HPDE6-E6E7 (cell line): ENCODE measurements around the gene RALGPS1.
A peak's percentile ranks its signal among the peaks of the same experiment; 100 is the strongest.

ENCODE experiments used
- DNase-seq: peaks from one replicate; pipeline ENCODE4 v3.0.0; 2011; ENCODE audit warnings: missing footprints; ENCODE audit errors: extremely low spot score

Gene RALGPS1

GRCh38 chr9:126955811-126956210 lies 41.2 kb downstream of the RALGPS1 start:
- no peak for DNase-seq

DNA sequence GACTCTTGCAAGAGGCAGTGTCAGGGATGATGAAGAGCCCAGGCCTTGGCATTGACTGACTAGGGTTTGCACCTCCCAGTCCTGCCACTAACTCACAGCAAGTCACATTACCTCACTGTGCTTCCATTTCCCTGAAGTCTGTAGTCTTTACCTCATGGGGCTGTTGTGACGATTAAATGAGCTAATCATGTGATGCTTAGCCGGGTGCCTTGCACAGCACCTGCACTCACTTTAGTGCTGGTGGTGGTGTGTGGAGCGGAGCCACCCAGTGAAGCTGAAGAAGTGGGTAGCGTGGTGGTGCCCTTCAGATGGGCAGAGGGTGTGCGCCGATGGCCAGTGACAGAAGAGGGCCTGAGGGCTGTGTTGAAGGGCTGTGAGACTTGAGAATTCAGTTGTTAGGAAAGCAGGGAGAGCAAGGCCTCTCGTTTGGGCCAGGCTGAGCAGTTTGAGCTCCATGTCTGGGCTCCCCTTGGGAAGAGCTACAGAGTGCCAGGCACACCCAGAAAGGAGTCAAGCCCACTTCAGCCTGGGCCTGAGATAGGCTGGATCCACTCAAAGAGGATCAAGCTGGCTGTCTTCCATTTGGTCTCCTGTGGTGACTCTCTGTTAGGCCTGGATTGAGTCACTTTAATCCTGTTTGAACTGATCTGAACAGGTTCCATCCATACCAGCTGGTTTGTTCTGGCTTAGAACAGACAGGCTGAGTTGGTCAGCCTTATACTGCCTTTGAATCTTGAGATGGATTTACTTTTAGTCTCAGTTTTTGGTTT lies 42.5 kb downstream of the RALGPS1 start:
- peak; percentile 63 for DNase-seq

DNA sequence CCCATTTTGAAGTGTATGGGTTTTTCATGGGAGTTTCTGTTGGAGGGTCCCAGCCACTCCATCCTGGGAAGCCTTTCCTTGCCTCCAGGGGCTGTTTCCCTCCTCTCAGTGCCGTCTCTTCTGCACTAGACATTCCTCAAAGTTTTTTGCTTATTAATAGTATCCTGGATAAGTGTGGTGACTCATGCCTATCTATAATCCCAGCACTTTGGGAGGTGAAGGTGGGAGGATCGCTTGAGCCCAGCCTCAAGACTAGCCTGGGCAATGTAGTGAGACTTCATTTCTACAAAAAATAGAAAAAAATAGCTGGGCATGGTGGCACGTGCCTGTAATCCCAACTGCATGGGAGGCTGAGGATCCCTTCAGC lies 43.1 kb downstream of the RALGPS1 start:
- DNase-seq, result no peak

DNA sequence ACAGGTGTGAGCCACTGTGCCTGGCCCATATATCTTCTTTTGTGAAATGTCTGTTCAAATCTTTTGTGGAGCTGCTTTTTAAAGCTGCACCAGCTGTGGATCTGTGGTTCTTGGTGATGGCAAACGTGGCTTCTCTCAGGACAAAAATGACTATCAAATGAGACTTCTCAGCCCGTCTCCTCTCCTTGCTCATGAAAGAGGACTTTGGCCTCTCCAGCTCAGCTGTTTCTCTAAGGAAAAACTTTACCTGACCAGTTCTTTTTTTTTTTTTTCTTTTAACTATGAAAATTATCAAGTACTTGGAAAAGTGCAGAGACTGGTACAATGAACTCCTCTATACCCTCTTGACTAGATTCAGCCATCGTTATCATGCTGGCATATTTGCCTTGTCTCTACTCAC lies 44.8 kb downstream of the RALGPS1 start:
- DNase-seq, result no peak

GRCh38 chr9:126959917-126960316 lies 45.3 kb downstream of the RALGPS1 start:
- no peak for DNase-seq

GRCh38 chr9:126962336-126962735 lies 47.8 kb downstream of the RALGPS1 start:
- no peak for DNase-seq

- DNase-seq, result no peak
Observed at GRCh38 chr9:126965077-126965476, 50.5 kb downstream of the RALGPS1 start.

GRCh38 chr9:126965541-126966428 lies 51.2 kb downstream of the RALGPS1 start:
- peak; percentile 71 for DNase-seq

DNA sequence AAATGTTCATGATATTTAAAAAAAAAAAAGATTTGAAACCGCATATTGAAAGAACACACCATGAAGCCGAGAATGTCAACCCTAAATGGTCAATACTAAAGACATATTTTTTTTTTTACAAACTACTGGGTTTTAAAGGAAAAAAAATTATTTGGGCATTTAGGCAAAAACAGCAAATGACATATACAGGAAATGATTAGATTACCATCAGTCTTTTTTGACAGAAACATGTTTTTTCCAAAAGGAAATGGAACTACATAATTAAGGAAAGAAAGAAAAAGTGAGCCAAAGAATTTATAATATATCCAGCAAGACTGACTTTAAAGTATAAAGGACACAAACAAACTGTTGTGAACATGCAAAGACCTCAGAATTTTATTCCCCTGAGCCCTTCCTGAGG lies 56.7 kb downstream of the RALGPS1 start:
- DNase-seq, result no peak

GRCh38 chr9:126973651-126974529 lies 59.3 kb downstream of the RALGPS1 start:
- DNase-seq, result no peak

GRCh38 chr9:126974594-126974993 lies 60.0 kb downstream of the RALGPS1 start:
- DNase-seq, result no peak

GRCh38 chr9:126975327-126976220 lies 61.0 kb downstream of the RALGPS1 start:
- DNase-seq, result no peak

GRCh38 chr9:126979461-126979860 lies 64.9 kb downstream of the RALGPS1 start:
- no peak for DNase-seq

- DNase-seq, result no peak
Observed at GRCh38 chr9:126980231-126980630, 65.6 kb downstream of the RALGPS1 start.

DNA sequence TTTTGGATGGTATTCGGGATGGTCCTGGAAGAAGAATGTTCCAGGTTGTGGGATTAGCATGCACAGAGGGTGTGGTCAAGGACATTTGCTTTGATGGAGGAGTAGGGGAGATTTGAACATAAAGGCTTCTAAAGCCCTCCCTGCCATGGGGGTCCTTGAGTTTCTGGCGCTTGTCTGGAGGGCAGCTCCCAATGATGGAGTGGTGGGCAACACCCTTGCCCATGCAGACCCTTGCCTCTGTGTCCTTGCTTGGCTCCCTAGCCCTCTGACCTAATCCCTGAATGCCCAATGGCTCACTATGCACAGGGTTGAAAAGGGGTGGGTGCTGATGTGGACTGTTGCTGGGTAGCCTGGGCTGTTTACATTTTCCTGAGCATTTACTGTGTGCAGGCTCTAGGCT lies 66.6 kb downstream of the RALGPS1 start:
- no peak for DNase-seq

DNA sequence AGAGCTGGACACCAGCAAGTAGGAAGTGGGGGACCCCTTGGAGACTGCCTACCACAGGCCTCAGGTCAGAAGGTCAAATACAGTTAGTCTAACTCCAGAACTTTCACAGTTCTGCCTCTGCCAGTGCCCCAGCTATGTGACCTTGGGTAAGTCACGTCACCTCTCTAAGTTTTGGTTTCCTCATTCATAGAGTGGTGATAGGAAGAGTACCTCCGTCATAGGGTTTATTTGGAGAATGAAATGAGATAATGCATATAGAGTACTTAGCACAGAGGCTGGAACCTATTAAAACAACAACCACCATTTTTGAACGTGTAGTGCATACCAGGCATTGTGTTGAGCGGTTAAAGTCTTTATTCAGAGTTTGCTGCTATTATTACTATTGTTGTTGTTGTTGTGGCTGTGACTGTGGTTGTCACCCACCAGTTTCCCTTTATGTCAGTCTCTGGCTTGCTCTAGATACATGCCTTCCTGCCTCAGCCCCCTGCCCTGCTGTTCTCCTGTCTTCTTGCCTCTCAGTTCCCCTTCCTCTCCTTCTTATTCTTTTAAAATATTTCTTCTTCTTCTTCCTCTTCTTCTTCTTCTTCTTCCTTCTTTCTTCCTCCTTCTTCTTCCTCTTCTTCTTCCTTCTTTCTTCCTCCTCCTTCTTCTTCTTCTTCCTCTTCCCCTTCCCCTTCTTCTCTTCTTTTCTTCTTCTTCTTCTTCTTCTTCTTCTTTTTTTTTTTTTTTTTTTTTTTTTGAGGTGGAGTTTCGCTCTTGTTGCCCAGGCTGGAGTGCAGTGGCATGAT lies 67.8 kb downstream of the RALGPS1 start:
- DNase-seq, result no peak

DNA sequence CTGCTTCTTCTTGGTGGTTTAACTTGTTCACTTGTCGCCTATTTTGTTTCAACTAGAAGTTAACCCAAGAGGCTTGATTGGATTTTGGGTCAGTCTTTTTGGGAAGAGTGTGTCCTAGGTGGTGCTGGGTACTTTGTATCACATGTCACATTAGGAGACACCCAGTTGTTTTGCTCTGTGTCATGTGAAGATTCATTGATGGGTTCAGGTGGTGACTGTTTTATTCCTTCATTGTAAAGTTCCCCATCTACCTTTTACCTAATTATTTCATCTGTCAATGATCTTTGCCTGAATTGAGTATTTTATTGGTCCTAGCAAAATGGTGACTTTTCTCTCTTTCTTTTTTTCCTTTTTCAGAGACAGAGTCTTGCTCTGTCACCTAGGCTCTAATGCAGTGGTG lies 69.2 kb downstream of the RALGPS1 start:
- no peak for DNase-seq

GRCh38 chr9:126984969-126985368 lies 70.4 kb downstream of the RALGPS1 start:
- peak; percentile 17 for DNase-seq

GRCh38 chr9:126985870-126986498 lies 71.4 kb downstream of the RALGPS1 start:
- DNase-seq, result peak; percentile 91

DNA sequence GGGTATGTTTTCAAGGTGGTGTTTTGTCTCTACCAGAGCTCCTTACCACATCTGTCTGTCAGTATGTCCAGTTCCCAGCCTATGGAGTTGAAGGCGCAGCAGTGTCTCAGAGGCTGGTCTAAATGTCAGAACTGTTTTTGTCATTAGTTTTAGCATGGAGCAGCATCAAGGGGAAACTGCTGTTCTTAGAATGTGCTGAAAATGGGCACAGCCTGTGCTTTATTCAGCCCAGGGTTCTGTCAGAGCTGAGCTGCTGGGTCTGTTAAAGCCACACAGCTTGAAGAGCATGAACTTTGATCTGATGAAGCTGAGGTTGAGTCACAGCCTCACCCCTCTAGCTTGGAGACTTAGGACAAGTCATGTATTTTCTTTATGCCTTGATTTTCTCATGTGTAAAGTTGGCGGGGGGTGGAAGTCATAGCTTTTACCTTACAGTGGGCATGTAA lies 71.9 kb downstream of the RALGPS1 start:
- DNase-seq, result peak; percentile 47
